Erythroblast (primary cell): ENCODE results near the gene APOL2.
"Not testable (repeated sequence)": the region's sequence is repeated elsewhere in the genome, so short reads cannot be mapped to it uniquely, and the experiment has no call there.

Experiments
- GATA1 ChIP-seq: IDR thresholded peaks from 2 replicates; pipeline ENCODE4 v1.6.1; 2011; ENCODE audit warnings: low read depth, mild to moderate bottlenecking, control low read depth, low read length, moderate library complexity
- POLR2A ChIP-seq: IDR thresholded peaks from 2 replicates; pipeline ENCODE4 v1.6.1; 2011; ENCODE audit warnings: mild to moderate bottlenecking, low read length

- TF ChIP-seq POLR2A, GATA1: not testable (repeated sequence)
Observed at GRCh38 chr22:36187862-36188261, 51.5 kb downstream of the APOL2 start.
